Ovary (tissue), 9 donors: ENCODE measurements around the gene TMEM39B. TPM values are rescaled to one million over a fixed set of nuclear protein-coding genes. Genes with fewer than 3 reads are reported as not detected.
"Not testable (repeated sequence)": the region's sequence is repeated elsewhere in the genome, so short reads cannot be mapped to it uniquely, and the experiment has no call there.

Experiments used
- DNase-seq, 5 donors: peaks; one replicate each; pipeline ENCODE4 v3.0.0-alpha.2; 2019 to 2020
- H3K27ac ChIP-seq, 2 donors: fragments of 200-600 bp; one replicate each; pipeline versions ENCODE4 v1.5.1 to v1.8.0; 2019 to 2022
- H3K27me3 ChIP-seq: fragments of 200-600 bp; one replicate; pipeline ENCODE4 v1.8.0; 2022
- H3K36me3 ChIP-seq: fragments of 200-600 bp; sonication (generic); one replicate; pipeline ENCODE4 v1.5.1; 2019
- H3K4me1 ChIP-seq: one replicate; pipeline ENCODE4 v1.8.1; 2013; ENCODE audit warnings: mild to moderate bottlenecking, moderate library complexity; ENCODE audit not compliant: insufficient read depth
- H3K4me3 ChIP-seq: fragments of 200-600 bp; sonication (generic); one replicate; pipeline ENCODE4 v1.5.1; 2017
- H3K9me3 ChIP-seq, 2 donors: fragments of 200-600 bp in 1 of 2; sonication (generic) in 1 of 2; one replicate each; pipeline versions ENCODE4 v1.5.1 to v1.8.1; 2013 to 2019; ENCODE audit warnings: mild to moderate bottlenecking in 1 of 2, moderate library complexity in 1 of 2
- EP300 ChIP-seq: sonication (generic); formaldehyde crosslinking; IDR thresholded peaks from one replicate; pipeline ENCODE4 v1.6.1; 2017; ENCODE audit warnings: antibody characterized with exemption
- POLR2A ChIP-seq: fragments of 450-650 bp; IDR thresholded peaks from one replicate; pipeline ENCODE4 v1.6.1; 2017; ENCODE audit warnings: antibody characterized with exemption, mild to moderate bottlenecking, moderate library complexity
- WGBS, 3 donors: extraction: QIAGEN DNeasy Blood & Tissue Kit in 1 of 3; methylation state at CpG; one replicate each; pipeline versions ENCODE4 v1.1.5 to v1.1.7; 2013 to 2017; 5-methylcytosine and 5-hydroxymethylcytosine counted together
- intact Hi-C, 4 donors: fragments of 100-400 bp; cut with DNase I; formaldehyde crosslinking; loops; one replicate each; pipeline versions ENCODE4 v1.11.0 to v1.15.1; 2022 to 2023
- polyA plus RNA-seq, 2 donors: library from polyadenylated mRNA; stranded (reverse); fragments of 200-250 nt in 1 of 2; fragments of 350-450 nt in 1 of 2; fragmentation: Illumina TruSeq in 1 of 2; extraction: RNeasy Lipid Tissue Mini Kit (QIAGEN cat#74804) in 1 of 2; gene quantifications; one replicate each; pipeline ENCODE4 v1.2.3, GENCODE V29; 2013 to 2014
- total RNA-seq, 7 donors: library from RNA; depleted of rRNA in 2 of 7; stranded (reverse); fragments of >200 nt in 2 of 7; fragmentation: NEBNext Ultra II Directional in 3 of 7; extraction: Animal tissue kit (Norgen Biotek cat#: 25700) in 3 of 7; gene quantifications; one replicate each; pipeline versions ENCODE4 v1.1.0 to v1.2.4, GENCODE V29; 2016 to 2023
- TF ChIP-seq, protein P1 (sequence below), 3 donors: fragments of 450-650 bp in 2 of 3; fragments of 200-600 bp in 1 of 3; IDR thresholded peaks; one replicate each; pipeline versions ENCODE4 v1.5.1 to v1.8.0; 2016 to 2022; ENCODE audit warnings: antibody characterized with exemption in 3 of 3, mild to moderate bottlenecking in 1 of 3
- donor health status: DM: no; HTN: no; CAD: no; lungs with moderate emphysema.
- donor health status: DM: no; HTN: no; CAD: no.
- donor health status: Bipolar disorder and iron deficiency.
- donor health status: DM: yes; HTN: yes; CAD: no.
- donor health status: DM: no; HTN: no; CAD: no.
- donor health status: DM: yes; HTN: yes; CAD: no.

TMEM39B gene
- total and polyA plus RNA-seq, 9 donors, result 3.0 to 23.5 (median 15.2) TPM

DNA sequence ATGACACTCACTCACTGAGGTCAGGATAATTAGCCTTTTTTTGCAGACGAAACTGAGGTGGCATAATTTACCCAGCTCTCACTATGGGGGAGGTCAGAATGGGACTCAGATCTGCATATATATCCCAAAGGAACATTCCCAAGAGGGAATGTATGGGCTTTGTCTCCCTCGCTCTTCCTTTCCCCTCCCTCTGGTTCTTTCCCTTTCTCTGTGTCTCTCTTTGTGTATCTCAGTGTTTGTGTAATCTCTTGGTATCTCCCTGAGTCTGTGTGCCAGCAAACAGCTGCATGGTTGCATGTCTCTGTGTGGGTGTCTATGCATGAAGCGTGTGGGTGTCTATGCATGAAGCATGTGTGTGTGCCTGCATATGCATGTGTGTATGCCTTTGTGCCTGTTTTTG lies 4.7 kb downstream of the TMEM39B start:
- Histone ChIP-seq H3K36me3 (no peaks in the 10 kb centered on the region), H3K27ac (no peak overlapping the region), H3K4me1 (no peaks in the 10 kb centered on the region), H3K9me3 (no peaks in the 10 kb centered on the region), H3K4me3 (no peak overlapping the region), H3K27me3 (no peaks in the 10 kb centered on the region)
- no peak for DNase-seq
- intact Hi-C loops, result loop anchor here in 1 of 4 donors (10.0 kb wide), 1 partner anchor 63 kb away; the partner anchor contains the start of gene KHDRBS1
- 73 to 89% (median 80%) methylated on average over 3 of the region's 3 CpGs for WGBS, 3 donors
- TF ChIP-seq POLR2A (no peak), EP300 (no peak)
- TF ChIP-seq, protein P1, sequence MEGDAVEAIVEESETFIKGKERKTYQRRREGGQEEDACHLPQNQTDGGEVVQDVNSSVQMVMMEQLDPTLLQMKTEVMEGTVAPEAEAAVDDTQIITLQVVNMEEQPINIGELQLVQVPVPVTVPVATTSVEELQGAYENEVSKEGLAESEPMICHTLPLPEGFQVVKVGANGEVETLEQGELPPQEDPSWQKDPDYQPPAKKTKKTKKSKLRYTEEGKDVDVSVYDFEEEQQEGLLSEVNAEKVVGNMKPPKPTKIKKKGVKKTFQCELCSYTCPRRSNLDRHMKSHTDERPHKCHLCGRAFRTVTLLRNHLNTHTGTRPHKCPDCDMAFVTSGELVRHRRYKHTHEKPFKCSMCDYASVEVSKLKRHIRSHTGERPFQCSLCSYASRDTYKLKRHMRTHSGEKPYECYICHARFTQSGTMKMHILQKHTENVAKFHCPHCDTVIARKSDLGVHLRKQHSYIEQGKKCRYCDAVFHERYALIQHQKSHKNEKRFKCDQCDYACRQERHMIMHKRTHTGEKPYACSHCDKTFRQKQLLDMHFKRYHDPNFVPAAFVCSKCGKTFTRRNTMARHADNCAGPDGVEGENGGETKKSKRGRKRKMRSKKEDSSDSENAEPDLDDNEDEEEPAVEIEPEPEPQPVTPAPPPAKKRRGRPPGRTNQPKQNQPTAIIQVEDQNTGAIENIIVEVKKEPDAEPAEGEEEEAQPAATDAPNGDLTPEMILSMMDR (IDR thresholded peaks at IDR 0.05), result no peak

DNA sequence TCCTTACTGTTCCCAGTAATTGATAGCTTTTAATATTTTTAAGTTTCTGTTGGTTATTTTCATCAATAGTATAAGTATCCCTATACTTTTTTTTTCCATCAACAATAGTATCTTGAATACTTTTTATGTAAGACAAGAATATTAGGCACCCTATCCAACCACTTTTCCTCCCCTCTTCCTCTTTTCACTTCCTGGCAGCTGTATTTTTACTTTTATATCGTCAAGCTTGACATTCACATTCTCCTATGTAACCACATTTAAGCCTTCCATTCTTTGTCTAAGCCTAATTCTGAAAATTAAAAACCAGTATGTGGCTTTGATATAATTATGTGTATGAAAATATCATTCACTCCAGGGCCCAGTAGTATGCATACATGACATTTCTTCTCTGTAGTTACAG lies 9.3 kb downstream of the TMEM39B start:
- TF ChIP-seq EP300, result no peak
- no peak for TF ChIP-seq POLR2A
- TF ChIP-seq, protein P1 (IDR thresholded peaks at IDR 0.05), result no peak
- no peaks in the 10 kb centered on the region for H3K9me3 ChIP-seq
- 61 to 73% (median 68%) methylated on average over 1 of the region's 1 CpG for WGBS, 3 donors
- H3K27ac ChIP-seq, result no peak overlapping the region
- H3K36me3 ChIP-seq, result no peaks in the 10 kb centered on the region
- no peak for DNase-seq
- H3K27me3 ChIP-seq, result no peaks in the 10 kb centered on the region
- H3K4me3 ChIP-seq, result no peak overlapping the region
- no peaks in the 10 kb centered on the region for H3K4me1 ChIP-seq
- intact Hi-C loops, result no loop called here

DNA sequence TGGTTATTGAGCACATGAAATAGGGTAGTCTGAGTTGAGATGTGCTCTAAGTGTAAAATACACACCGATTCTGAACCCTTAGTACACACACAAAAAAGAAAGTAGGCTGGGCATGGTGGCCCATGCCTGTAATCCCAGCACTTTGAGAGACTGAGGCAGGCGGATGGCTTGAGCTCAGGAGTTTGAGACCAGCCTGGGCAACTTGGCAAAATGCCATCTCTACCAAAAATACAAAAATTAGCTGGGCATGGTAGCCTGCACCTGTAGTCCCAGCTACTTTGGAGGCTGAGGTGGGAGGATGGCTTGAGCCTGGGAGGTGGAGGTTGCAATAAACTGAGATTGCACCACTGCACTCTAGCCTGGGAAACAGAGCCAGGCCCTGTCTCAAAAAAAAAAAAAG lies 13.6 kb downstream of the TMEM39B start:
- H3K36me3 ChIP-seq, result not testable (repeated sequence)

DNA sequence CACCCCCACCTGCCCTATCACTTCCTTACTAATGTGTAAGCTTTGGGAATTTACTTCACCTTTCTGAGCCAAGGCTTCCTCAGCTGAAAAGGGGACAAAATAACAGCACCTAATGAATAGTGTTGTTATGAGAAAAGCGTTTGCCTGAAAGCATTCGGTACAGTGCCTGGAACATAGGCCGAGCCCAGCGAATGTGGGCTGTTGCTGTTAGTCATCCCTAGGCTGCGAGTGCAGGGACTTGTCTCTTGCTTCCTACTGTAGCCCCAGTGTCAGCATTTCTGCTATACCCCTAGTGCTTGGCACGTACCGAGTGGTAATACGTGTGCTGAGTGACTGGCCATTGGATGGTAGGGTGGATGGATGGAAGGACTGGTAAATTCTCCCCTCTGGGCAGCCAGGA lies 18.4 kb downstream of the TMEM39B start:
- Histone ChIP-seq H3K9me3 (no peaks in the 10 kb centered on the region), H3K4me3 (no peak overlapping the region), H3K27me3 (no peaks in the 10 kb centered on the region), H3K36me3 (no peaks in the 10 kb centered on the region), H3K4me1 (no peaks in the 10 kb centered on the region), H3K27ac (no peak overlapping the region)
- TF ChIP-seq EP300 (no peak), POLR2A (no peak)
- TF ChIP-seq, protein P1 (IDR thresholded peaks at IDR 0.05), result no peak
- WGBS, 3 donors, result 95 to 97% (median 95%) methylated on average over 8 of the region's 8 CpGs
- no peak for DNase-seq
- intact Hi-C loops, result no loop called here

More for the DNA sequence above, 13.6 kb downstream of the TMEM39B start:
- H3K27me3 ChIP-seq, H3K4me1 ChIP-seq, DNase-seq, H3K27ac ChIP-seq, intact Hi-C loops, H3K9me3 ChIP-seq, H3K4me3 ChIP-seq: not testable (repeated sequence)
- WGBS, 3 donors, result 95 to 97% (median 97%) methylated on average over 2 of the region's 2 CpGs

DNA sequence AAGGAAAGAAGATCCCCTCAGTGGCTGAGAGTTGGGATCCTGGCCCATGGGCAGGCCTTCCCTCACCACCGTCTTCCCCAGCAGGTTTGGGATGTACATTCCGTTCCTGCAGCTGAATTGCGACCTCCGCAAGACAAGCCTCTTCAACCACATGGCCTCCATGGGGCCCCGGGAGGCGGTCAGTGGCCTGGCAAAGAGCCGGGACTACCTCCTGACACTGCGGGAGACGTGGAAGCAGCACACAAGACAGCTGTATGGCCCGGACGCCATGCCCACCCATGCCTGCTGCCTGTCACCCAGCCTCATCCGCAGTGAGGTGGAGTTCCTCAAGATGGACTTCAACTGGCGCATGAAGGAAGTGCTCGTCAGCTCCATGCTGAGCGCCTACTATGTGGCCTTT lies 18.9 kb downstream of the TMEM39B start:
- Histone ChIP-seq H3K36me3 (no peaks in the 10 kb centered on the region), H3K27me3 (no peaks in the 10 kb centered on the region), H3K4me1 (no peaks in the 10 kb centered on the region), H3K4me3 (no peak overlapping the region), H3K27ac (no peak overlapping the region), H3K9me3 (no peaks in the 10 kb centered on the region)
- no peak for DNase-seq
- 85 to 89% (median 87%) methylated on average over 13 to 15 of the region's 15 CpGs for WGBS, 3 donors
- intact Hi-C loops, result no loop called here
- TF ChIP-seq, protein P1 (IDR thresholded peaks at IDR 0.05), result no peak
- TF ChIP-seq POLR2A (no peak), EP300 (no peak)
